GM12801 (cell line): ENCODE results near the gene ADAMTSL2.

Experiments used
- TF ChIP-seq, protein P1 (sequence below): IDR thresholded peaks from one replicate; pipeline ENCODE4 v1.5.1; 2011; ENCODE audit warnings: control low read depth; ENCODE audit not compliant: insufficient read length; ENCODE audit errors: extremely low read depth

The ADAMTSL2 gene

DNA sequence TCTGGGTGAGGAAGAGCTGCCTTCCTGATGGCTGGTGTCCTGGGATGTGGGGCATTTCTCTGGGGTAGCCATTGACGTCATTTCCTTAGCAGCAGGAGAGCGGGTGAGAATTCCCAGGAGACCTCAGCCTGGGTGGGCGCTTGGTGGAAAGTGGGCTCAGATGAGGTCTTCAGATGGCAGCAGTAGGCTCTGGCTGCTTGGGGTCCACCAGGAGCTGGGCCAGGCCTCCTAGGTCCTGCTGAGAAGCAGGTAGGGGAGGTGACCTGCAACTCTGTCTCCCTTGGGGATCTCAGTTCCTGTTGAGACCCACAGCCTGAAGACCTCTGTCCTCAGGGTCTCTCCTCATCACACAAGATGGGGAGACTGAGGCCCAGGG is 43.2 kb downstream of the ADAMTSL2 start:
- TF ChIP-seq, protein P1, sequence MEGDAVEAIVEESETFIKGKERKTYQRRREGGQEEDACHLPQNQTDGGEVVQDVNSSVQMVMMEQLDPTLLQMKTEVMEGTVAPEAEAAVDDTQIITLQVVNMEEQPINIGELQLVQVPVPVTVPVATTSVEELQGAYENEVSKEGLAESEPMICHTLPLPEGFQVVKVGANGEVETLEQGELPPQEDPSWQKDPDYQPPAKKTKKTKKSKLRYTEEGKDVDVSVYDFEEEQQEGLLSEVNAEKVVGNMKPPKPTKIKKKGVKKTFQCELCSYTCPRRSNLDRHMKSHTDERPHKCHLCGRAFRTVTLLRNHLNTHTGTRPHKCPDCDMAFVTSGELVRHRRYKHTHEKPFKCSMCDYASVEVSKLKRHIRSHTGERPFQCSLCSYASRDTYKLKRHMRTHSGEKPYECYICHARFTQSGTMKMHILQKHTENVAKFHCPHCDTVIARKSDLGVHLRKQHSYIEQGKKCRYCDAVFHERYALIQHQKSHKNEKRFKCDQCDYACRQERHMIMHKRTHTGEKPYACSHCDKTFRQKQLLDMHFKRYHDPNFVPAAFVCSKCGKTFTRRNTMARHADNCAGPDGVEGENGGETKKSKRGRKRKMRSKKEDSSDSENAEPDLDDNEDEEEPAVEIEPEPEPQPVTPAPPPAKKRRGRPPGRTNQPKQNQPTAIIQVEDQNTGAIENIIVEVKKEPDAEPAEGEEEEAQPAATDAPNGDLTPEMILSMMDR, result no peak

DNA sequence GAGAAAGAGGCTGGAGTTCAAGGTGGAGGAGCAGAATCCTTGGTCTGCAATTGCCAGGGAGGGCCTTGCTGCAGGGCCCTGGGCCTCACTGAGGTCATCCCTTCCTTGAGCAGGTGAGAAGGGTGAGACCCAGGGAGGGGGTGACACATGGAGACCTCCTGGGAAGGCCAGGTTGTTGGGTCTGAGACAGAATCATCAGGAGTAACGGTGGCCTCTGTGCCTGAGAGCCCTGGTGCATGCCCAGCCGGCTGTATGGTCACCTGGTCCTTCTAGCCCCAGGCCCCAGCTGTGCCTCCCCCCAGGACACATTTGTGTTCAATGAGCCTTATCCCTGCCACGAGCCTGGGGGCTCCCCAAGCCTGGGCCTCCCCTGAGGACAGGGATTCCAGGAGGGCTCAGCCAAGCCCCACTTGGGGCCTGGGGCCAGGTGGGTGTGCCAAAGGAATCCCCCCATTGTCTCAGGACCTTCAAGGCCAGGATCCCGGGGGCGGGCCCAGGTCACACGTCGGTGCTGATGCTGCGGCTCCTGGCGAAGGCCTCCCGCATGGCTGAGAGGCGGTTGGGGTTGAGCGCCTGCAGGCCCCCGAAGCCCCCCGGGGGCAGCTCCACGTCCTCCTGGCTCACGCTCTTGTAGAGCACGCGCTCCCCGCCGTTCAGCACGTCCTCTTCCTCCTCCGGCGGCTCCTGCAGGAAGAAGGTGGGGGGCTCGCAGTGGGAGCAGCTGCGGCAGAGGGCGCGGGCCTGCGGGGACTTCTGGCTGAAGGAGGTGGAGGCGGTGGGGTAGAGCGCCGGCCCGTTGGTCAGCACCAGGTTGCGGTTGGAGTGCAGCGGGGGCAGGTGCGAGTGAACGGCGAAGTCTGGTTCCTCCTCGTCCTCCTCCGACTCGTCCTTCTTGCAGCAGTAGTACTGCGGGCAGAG is 44.3 kb downstream of the ADAMTSL2 start:
- TF ChIP-seq, protein P1, result no peak

DNA sequence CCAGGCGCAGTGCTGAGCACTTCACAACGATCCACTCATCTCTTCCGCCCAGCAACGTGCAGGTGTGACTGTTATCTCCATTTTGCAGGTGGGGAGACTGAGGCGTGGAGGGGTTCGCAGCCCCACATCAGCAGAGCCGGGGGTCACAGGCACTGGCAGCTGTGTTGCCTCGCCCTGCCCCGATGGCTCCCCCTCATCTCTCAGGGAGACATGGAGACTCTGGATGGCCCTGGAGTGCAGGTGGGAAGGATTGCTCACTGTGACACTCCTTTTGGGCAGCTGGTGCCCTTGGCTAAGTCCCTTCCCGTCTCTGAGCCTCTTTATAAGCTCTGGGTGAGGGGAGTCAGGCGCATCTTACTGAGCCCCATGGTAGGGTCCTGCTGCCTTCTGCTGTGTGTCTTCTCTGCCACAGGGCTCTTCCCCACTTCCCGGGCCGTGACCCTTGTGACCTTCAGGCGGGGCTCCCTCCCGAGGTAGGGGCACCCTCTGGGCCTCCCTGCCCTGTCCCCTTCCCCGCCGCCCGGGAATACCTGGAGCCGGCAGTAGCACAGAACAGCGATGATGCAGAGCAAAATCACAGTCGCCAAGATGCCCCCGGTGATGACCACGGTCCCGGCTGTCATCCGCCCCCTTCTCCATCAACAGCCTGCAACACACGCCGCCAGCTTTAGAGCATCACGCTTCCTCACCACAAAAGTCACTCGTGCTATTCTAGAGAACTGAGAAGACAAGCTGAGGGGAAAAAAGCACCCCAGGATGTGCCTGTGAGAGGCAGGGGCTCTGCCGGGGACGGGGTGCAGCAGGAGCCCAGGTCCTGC is 45.3 kb downstream of the ADAMTSL2 start:
- TF ChIP-seq, protein P1, result no peak

DNA sequence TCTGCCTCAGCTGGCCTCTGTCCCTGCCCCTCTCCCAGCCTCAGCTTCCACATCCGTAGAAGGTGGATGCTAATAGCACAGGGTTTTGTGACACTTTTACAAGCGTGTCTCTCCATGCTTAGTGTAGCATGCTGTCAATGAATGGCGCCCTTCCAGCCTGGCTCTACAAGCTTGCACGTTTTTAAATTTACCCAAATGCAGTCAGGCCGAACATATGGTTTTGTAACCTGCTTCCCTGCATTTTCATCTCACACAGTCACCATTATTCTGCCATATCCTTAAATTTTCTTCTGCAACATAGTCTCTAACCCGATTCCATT is 45.9 kb downstream of the ADAMTSL2 start:
- TF ChIP-seq, protein P1, result no peak

- TF ChIP-seq, protein P1, result no peak
Observed at GRCh38 chr9:133581011-133581410, 46.5 kb downstream of the ADAMTSL2 start.

DNA sequence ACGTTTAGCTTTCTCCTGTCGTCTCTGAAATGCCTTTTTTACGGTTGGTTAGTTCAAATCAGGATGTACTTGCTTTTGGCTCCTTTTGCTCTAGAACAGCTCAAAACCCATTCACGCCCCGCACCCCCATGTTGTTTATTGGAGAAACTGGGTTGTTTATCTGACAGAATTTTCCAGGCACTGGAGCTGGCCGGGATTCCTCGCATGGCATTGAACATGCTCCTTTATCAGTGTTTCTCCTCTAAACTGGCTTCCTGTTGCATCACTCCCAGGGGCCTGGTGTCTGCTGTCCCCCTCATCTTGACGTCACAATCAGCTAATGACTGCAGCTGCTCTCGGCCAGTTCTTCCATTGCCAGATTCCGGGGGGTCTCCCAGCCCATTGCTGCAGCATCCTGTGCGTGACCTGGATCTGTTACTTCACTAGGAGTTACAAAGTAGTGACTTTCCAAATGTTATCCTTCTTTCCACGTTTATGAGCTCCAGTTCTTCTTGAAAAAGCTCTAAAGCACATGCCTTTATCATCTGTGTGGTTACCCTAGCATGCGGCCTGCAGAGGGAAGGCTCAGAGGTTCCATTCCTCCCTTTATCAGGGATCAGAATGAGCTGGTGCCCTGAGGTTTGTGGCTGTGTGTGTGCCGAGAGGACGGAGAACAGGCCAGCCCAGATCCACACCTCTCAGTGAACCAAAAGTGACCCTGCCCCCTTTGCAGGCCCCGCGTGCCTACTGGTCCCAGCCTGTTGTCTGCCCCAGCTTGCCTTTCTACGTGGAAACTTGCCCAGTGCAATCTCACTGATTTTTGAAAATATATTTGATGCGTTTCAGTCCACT is 47.2 kb downstream of the ADAMTSL2 start:
- TF ChIP-seq, protein P1, result no peak

DNA sequence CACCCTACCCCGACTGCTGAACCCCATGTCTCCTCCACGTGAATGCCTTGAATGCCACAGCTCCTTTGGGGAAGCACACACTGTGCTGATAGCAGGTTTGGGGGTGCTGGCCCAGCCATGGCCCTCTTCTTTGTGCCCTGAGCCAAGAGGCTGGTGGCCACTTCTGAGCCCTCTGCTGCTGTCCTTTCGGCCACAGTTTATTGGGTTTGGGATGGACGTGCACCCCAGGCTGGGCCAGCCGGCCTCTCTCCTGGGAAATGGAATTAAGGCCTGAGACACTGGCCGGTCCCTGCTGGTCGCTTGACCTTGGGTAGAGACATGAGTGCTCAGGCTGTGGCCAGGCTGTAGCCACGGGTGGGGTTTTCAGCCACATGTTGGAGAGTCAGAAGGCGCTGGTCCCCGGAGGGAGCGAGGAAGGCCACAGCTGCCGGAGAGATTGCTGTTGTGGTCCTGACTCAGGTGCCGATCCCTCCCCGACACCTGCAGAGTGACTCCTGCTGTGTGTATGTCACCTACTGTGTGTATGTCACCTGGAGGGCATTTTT is 48.1 kb downstream of the ADAMTSL2 start:
- TF ChIP-seq, protein P1, result no peak
